IPS DF 6.9 (cell line): ENCODE results near the gene SSBP2.
"Not testable (repeated sequence)": the region's sequence is repeated elsewhere in the genome, so short reads cannot be mapped to it uniquely, and the experiment has no call there.

Experiments
- DNase-seq: peaks from one replicate; pipeline ENCODE4 v3.0.0-alpha.2; 2013; ENCODE audit warnings: low read depth, low spot score
- H3K27ac ChIP-seq: one replicate; pipeline ENCODE4 v1.5.1; 2013; ENCODE audit warnings: low read length, control low read depth
- H3K27me3 ChIP-seq: 2 replicates; pipeline ENCODE4 v1.6.1; 2013; ENCODE audit warnings: mild to moderate bottlenecking, low read length; ENCODE audit not compliant: control insufficient read depth, insufficient read depth
- H3K36me3 ChIP-seq: 2 replicates; pipeline ENCODE4 v1.6.1; 2013; ENCODE audit warnings: low read length; ENCODE audit not compliant: control insufficient read depth, insufficient read depth
- H3K4me1 ChIP-seq: 2 replicates; pipeline ENCODE4 v1.6.1; 2013; ENCODE audit warnings: low read length; ENCODE audit not compliant: control insufficient read depth, insufficient read depth
- H3K4me3 ChIP-seq: 2 replicates; pipeline ENCODE4 v1.5.1; 2013; ENCODE audit warnings: mild to moderate bottlenecking, low read length
- H3K9me3 ChIP-seq: 2 replicates; pipeline ENCODE4 v1.6.1; 2013; ENCODE audit warnings: low read length, inconsistent platforms; ENCODE audit not compliant: control insufficient read depth, insufficient read depth
- WGBS: extraction: QIAGEN DNeasy Blood & Tissue Kit; methylation state at CpG from one replicate; pipeline ENCODE4 v1.1.7; 2013; ENCODE audit warnings: mixed read lengths, missing lambda C conversion rate; ENCODE audit not compliant: insufficient read length, insufficient coverage; 5-methylcytosine and 5-hydroxymethylcytosine counted together

SSBP2 gene

DNA sequence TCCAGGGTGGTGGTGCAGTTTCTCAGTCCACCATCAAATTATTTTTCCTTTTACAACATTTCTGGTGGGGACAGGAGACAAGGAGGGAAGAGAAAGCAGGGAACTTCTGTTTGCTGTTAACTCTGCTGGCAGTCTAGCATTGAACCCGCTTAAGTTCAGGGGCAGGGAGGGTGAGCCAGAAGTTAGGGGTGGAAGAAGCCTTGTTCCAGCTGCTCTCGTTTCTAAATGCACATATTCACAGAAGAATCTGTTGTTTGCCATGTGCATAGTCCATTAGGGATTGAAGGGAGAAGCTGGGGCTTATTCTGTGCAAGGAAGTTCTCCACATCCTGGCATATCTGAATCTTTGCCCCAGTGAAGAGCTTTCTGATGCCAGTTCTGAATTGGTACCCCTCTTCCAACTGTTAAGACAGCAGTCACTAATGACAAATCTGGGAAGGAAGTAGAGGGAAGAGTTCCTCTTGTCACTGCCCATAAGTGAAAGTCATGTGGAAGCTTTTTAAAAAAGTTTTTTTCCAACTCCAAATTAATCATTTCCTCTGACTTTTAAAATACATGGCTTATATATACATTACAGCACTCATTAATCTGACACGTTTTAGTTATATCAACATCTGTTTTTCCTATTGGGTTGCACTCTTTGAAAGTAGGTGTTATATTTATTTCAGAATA, 324.4 kb downstream of the SSBP2 start:
- WGBS: no CpG with 5 or more reads among the region's 3 CpGs
- no peak overlapping the region for H3K4me3 ChIP-seq
- no peaks in the 10 kb centered on the region for H3K9me3 ChIP-seq
- H3K36me3 ChIP-seq: no peaks in the 10 kb centered on the region
- no peaks in the 10 kb centered on the region for H3K4me1 ChIP-seq
- no peak for DNase-seq
- H3K27me3 ChIP-seq: no peaks in the 10 kb centered on the region
- H3K27ac ChIP-seq: no peak overlapping the region

DNA sequence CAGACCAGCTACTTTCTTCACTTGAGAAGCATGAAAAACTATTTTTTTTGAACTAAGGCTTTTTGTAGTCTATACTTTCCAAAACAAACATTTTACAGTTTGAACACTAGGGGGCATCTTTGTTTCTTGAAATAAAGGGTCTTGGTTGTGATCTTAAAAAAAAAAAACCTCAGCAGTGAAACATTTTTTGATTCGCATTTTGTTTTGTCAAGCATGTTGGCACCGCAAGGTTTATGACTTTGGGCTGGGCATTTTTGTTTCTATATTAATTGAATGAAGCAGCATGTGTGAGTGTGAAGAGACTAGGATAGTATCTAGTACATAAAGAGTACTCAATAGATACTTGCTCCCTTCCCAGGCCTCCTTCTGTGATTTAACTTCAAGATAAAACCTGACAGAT, 325.3 kb downstream of the SSBP2 start:
- H3K4me1 ChIP-seq: no peaks in the 10 kb centered on the region
- H3K36me3 ChIP-seq: no peaks in the 10 kb centered on the region
- H3K4me3 ChIP-seq: no peak overlapping the region
- no peaks in the 10 kb centered on the region for H3K9me3 ChIP-seq
- no peak overlapping the region for H3K27ac ChIP-seq
- WGBS: no CpG with 5 or more reads among the region's 2 CpGs
- no peaks in the 10 kb centered on the region for H3K27me3 ChIP-seq
- no peak for DNase-seq

DNA sequence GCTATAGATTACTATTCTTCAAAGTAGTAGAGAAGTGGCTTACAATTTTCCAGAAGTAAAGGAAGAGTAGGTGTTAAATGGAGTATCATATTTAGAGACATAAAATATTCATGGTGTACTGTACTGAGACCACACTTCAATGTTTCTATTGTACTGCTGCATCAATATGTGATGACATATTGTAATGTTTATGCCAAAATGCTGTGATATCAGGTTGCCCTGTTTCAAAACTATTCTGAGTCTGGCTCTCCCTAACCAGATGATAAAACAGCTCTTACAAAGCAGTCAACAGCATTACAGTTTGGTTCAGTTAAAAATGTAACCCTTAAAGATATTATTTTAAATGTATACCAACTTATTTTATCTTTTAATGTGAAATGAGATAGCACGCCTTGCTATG, 326.2 kb downstream of the SSBP2 start:
- no peak for DNase-seq
- H3K27me3 ChIP-seq: no peaks in the 10 kb centered on the region
- no CpG with 5 or more reads among the region's 1 CpG for WGBS
- no peaks in the 10 kb centered on the region for H3K9me3 ChIP-seq
- H3K4me1 ChIP-seq: no peaks in the 10 kb centered on the region
- no peak overlapping the region for H3K27ac ChIP-seq
- H3K4me3 ChIP-seq: no peak overlapping the region
- no peaks in the 10 kb centered on the region for H3K36me3 ChIP-seq

DNA sequence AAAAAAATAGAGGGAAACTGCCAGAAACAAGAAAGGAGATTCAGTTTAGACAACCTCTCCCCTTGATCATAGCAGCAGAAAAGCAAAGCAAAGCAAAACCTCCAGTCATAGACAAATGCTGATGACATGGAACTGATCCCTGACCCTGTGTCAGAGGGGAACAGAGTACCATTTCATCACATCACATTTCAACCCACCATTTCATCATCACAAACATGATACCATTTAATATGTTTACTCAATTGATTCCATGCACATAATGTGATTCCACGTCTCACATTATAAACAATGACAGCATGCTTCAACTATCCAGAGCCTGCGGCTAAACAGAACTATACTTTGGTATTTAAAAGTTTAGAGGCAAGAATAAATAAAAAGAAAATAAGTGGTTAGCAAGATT, 328.2 kb downstream of the SSBP2 start:
- no peak for DNase-seq
- WGBS: 83% methylated on average over 1 of the region's 2 CpGs
- Histone ChIP-seq H3K4me3 (no peak overlapping the region), H3K4me1 (no peaks in the 10 kb centered on the region), H3K27me3 (no peaks in the 10 kb centered on the region), H3K27ac (no peak overlapping the region), H3K9me3 (no peaks in the 10 kb centered on the region), H3K36me3 (no peaks in the 10 kb centered on the region)

DNA sequence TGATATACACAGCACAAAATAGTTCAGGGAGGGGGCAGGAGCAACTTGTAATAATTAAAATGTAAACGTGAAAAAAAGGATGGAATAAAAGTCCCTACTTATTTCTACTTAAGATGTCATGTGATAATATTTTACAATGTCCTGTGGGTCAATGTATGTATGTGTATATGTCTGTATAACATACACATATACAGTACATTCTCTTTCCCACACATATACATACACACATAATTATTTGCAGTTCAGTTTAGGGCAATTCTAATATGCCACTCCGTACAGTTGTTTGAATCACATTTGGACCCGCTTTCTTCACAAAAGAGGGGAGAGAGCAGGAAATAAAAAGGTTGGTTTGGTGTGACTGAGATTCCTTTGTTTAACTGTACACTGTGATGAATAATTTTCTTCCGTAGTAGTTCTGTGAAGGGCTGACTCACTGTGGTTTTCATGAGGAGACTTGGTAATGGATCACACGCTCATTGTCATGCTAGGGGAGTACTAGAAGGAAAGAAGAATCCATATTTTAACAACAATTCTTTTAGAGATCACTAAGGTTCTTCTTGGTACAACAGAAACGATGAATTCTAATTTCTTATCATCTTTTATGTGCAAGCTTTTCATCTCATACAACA, 330.7 kb downstream of the SSBP2 start:
- H3K27ac ChIP-seq: no peak overlapping the region
- H3K9me3 ChIP-seq: no peaks in the 10 kb centered on the region
- no peaks in the 10 kb centered on the region for H3K27me3 ChIP-seq
- WGBS: no CpG with 5 or more reads among the region's 6 CpGs
- H3K4me3 ChIP-seq: no peak overlapping the region
- no peaks in the 10 kb centered on the region for H3K4me1 ChIP-seq
- no peaks in the 10 kb centered on the region for H3K36me3 ChIP-seq
- no peak for DNase-seq

DNA sequence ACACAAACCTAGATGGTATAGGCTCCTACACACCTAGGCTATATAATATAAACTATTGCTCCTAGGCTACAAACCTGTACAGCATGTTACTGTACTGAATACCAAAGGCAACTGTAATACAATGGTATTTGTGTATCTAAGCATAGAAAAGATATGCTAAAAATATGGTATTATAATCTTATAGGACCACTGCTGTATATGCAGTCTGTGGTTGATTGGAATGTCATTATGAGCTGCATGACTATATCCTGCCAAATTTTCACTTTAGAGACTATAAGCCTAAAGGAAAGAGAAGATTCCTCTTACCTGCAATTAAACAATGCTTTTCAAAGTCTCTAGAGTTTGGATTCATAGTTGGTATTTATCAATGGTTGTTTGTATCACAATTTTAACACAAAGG, 332.3 kb downstream of the SSBP2 start:
- Histone ChIP-seq H3K9me3 (no peaks in the 10 kb centered on the region), H3K4me3 (no peak overlapping the region), H3K27ac (no peak overlapping the region), H3K27me3 (no peaks in the 10 kb centered on the region), H3K4me1 (no peaks in the 10 kb centered on the region), H3K36me3 (no peaks in the 10 kb centered on the region)
- no peak for DNase-seq

DNA sequence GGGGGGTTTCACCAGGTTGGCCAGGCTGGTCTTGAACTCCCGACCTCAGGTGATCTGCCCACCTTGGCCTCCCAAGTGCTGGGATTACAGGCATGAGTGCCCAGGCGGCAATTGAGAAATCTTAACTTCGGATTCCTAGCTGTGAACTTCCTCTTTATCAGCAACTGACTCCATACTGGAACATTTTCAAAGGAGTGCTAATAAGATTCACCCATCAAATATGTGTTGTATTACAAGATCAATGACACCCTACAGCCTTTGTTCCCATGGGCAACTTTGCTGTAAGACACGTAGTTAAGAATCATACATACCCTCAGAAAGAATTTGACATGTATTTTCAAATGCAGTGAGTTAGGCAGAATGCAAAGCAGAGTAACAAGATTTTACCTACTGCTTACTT, 333.8 kb downstream of the SSBP2 start:
- no peak overlapping the region for H3K27ac ChIP-seq
- WGBS: no CpG with 5 or more reads among the region's 4 CpGs
- no peak overlapping the region for H3K4me3 ChIP-seq
- no peaks in the 10 kb centered on the region for H3K27me3 ChIP-seq
- no peaks in the 10 kb centered on the region for H3K4me1 ChIP-seq
- H3K36me3 ChIP-seq: no peaks in the 10 kb centered on the region
- no peak for DNase-seq
- H3K9me3 ChIP-seq: no peaks in the 10 kb centered on the region

DNA sequence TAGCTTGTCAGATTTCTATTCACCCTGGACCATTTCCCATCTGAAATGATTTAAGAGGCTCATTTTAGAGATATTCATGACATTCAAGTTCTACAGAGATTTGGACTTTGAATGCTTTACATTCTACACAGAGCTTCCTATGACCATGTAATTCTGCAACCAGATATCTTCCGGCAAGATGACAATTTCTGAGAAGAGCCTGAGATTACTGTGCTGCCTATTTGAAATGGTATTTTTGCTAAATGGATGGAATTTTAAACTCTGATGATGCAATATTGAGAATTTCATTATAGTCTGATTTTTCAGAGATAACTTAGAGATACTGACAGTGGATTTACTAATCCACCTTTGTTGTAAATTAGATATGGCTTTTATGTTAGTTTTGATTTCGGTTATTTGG, 341.0 kb downstream of the SSBP2 start:
- no peaks in the 10 kb centered on the region for H3K27me3 ChIP-seq
- WGBS: no CpG with 5 or more reads among the region's 2 CpGs
- H3K4me3 ChIP-seq: no peak overlapping the region
- H3K36me3 ChIP-seq: no peaks in the 10 kb centered on the region
- H3K4me1 ChIP-seq: no peaks in the 10 kb centered on the region
- no peak for DNase-seq
- no peak overlapping the region for H3K27ac ChIP-seq
- H3K9me3 ChIP-seq: no peaks in the 10 kb centered on the region

DNA sequence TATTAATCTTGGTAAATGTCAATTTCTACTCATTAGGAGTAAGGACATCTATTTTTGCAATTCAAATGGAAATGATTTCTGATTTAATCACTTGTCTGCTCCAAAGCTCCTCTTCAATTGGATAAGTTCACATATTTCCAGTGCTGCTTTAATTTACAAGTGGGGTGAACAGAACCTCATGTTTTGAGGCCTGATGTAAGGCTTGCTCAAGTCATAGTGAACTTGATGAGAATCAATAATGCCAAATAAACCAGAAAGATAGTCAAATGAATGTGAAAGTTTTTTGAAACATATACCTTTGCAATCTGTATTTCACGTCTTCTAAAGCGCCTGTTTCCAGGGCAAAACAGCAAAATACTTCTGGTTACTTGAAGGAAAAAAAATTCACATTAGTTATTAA, 341.5 kb downstream of the SSBP2 start:
- no peak for DNase-seq
- no peaks in the 10 kb centered on the region for H3K36me3 ChIP-seq
- H3K4me3 ChIP-seq: no peak overlapping the region
- no peak overlapping the region for H3K27ac ChIP-seq
- no peaks in the 10 kb centered on the region for H3K9me3 ChIP-seq
- WGBS: no CpG with 5 or more reads among the region's 2 CpGs
- H3K27me3 ChIP-seq: no peaks in the 10 kb centered on the region
- no peaks in the 10 kb centered on the region for H3K4me1 ChIP-seq

DNA sequence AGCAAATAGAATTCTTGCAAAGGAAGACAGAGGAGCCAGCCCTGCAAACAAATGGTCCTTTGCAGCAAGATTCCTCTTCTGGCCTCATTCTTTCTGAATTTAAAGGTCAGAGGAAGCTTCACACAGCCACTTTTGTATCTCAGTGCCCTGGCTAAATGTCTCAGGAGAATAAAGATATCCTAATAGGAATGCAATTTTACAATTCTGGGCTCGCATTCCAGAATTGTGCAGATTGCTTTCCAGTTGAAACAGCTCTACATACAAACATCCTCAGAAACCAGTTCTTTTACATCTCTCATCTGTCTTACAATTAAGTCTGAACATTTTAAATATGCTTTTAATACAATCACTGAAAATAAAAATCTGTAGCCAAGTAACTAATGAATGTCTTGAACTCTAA, 342.4 kb downstream of the SSBP2 start:
- no peak for DNase-seq
- Histone ChIP-seq H3K9me3 (no peaks in the 10 kb centered on the region), H3K4me3 (no peak overlapping the region), H3K27me3 (no peaks in the 10 kb centered on the region), H3K27ac (no peak overlapping the region), H3K4me1 (no peaks in the 10 kb centered on the region), H3K36me3 (no peaks in the 10 kb centered on the region)
- no CpG with 5 or more reads among the region's 1 CpG for WGBS

DNA sequence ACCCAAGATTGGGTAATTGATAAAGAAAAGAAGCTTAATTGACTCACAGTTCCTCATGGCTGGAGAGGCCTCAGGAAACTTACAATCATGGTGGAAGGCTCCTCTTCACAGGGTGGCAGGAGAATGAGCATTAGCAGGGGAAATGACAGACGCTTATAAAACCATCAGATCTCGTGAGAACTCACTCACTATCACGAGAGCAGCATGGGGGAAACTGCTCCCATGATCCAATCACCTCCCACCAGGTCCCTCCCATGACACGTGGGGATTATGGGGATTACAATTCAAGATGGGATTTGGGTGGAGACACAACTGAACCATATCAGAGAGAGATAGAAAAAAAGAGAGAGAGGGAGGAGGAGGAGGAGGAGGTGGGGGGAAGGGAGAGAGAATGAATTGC, 343.1 kb downstream of the SSBP2 start:
- DNase-seq, H3K9me3 ChIP-seq, H3K36me3 ChIP-seq, H3K27me3 ChIP-seq, H3K4me1 ChIP-seq, H3K4me3 ChIP-seq, H3K27ac ChIP-seq: not testable (repeated sequence)
- no CpG with 5 or more reads among the region's 4 CpGs for WGBS
